Measurements from ENCODE around the gene C4orf50.

Gene C4orf50

DNA sequence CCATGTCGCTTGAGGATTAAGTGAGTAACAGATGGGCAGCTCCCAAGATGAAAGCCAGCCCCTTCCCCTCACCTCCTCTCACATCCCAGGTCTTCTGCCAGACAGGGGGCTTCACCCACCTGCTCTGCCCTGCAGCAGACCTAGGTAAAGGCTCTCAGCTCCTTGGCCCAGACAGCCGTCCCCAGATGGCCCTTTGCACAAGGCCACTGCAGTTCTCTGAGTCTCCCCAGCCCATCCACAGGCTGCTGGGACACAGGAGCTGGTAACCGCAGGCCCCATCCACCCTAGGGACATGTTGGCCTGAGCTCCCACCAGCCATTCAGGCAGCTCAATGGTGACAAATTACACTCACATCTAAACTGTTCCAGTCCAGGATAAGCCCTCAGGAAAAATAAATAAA lies 15.3 kb downstream of the C4orf50 start:
- POLR2A ChIA-PET = no interaction called here
- CTCF ChIA-PET = interaction anchor here (0.9 kb wide), 1 partner anchor 18 kb away, joined by 3 read pairs; no protein-coding TSS in a partner anchor
- DNase-seq (ENCODE audit: extremely low spot score) = no peak
- TF ChIP-seq PKNOX1 (IDR thresholded peaks at IDR 0.05) (no peak), SP1 (IDR thresholded peaks at IDR 0.05) (no peak), FOXM1 (IDR thresholded peaks at IDR 0.05; ENCODE audit: borderline replicate concordance) (no peak), HDGF (IDR thresholded peaks at IDR 0.05; ENCODE audit: borderline replicate concordance) (no peak), FOXK2 (IDR thresholded peaks at IDR 0.05) (no peak), CTBP1 (IDR thresholded peaks at IDR 0.05; ENCODE audit: borderline replicate concordance) (no peak), LEF1 (IDR thresholded peaks at IDR 0.05; ENCODE audit: borderline replicate concordance) (no peak), SUZ12 (IDR thresholded peaks at IDR 0.05) (no peak), ZNF384 (IDR thresholded peaks at IDR 0.05) (no peak), NFRKB (IDR thresholded peaks at IDR 0.05) (no peak)

DNA sequence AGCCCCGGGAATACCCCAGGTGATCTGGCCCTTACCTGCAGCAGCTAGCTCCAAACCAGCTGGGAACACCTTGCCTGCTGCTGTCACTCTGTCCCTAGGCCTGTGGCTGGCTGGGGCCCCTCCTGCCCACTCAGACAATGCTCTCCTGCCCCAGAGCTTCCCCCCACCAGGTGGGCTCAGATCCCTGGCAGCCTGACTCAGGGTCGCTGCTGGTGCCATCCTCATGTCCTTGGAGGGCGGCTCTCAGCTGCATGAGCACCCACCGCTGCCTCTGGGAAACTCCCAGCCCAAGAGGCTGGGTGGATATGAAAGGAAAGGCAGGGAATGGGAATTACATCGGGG lies 15.8 kb downstream of the C4orf50 start:
- POLR2A ChIA-PET = no interaction called here
- TF ChIP-seq ARNT (IDR thresholded peaks at IDR 0.05) = no peak
- no peak for DNase-seq (ENCODE audit: extremely low spot score)
- CTCF ChIA-PET = interaction anchor here (0.9 kb wide), 1 partner anchor 18 kb away, joined by 3 read pairs; no protein-coding TSS in a partner anchor

GRCh38 chr4:6001680-6002491 lies 16.3 kb downstream of the C4orf50 start:
- CTCF ChIA-PET = interaction anchor here (0.9 kb wide), 1 partner anchor 19 kb away, joined by 3 read pairs; no protein-coding TSS in a partner anchor
- POLR2A ChIA-PET = no interaction called here
- TF ChIP-seq FOXM1 (IDR thresholded peaks at IDR 0.05; ENCODE audit: borderline replicate concordance) (no peak), ARNT (IDR thresholded peaks at IDR 0.05) (no peak), CTBP1 (IDR thresholded peaks at IDR 0.05; ENCODE audit: borderline replicate concordance) (no peak), BHLHE40 (IDR thresholded peaks at IDR 0.05; ENCODE audit: borderline replicate concordance) (no peak)
- DNase-seq (ENCODE audit: extremely low spot score) = no peak

GRCh38 chr4:5999830-6000365 lies 18.3 kb downstream of the C4orf50 start:
- ChIA-PET POLR2A (no interaction called here), CTCF (interaction anchor here (0.6 to 3.5 kb wide), 2 partner anchors 88 to 415 kb away, joined by 3 to 43 read pairs; no protein-coding TSS in a partner anchor)
- TF ChIP-seq ELF4 (IDR thresholded peaks at IDR 0.05) (no peak), TARDBP (IDR thresholded peaks at IDR 0.05) (no peak), BHLHE40 (IDR thresholded peaks at IDR 0.05; ENCODE audit: borderline replicate concordance) (no peak), L3MBTL2 (conservative IDR thresholded peaks at IDR 0.05) (no peak), ZNF384 (IDR thresholded peaks at IDR 0.05) (no peak), FOXM1 (IDR thresholded peaks at IDR 0.05; ENCODE audit: borderline replicate concordance) (no peak), CTBP1 (IDR thresholded peaks at IDR 0.05; ENCODE audit: borderline replicate concordance) (no peak), LEF1 (IDR thresholded peaks at IDR 0.05; ENCODE audit: borderline replicate concordance) (no peak), FOXK2 (IDR thresholded peaks at IDR 0.05) (no peak), HDGF (IDR thresholded peaks at IDR 0.05; ENCODE audit: borderline replicate concordance) (no peak), SP1 (IDR thresholded peaks at IDR 0.05) (no peak), ARNT (IDR thresholded peaks at IDR 0.05) (no peak), PKNOX1 (IDR thresholded peaks at IDR 0.05) (no peak), FOXA1 (IDR thresholded peaks at IDR 0.05) (no peak), SUZ12 (IDR thresholded peaks at IDR 0.05) (no peak), NFRKB (IDR thresholded peaks at IDR 0.05) (no peak)
- no peak for DNase-seq (ENCODE audit: extremely low spot score)

- ChIA-PET CTCF (interaction anchor here (0.6 to 3.5 kb wide), 7 partner anchors 11 to 414 kb away, joined by 3 to 43 read pairs (median 4); no protein-coding TSS in a partner anchor), POLR2A (no interaction called here)
- TF ChIP-seq ARNT (IDR thresholded peaks at IDR 0.05) = no peak
- no peak for TF ChIP-seq ELF4 (IDR thresholded peaks at IDR 0.05)
- no peak for TF ChIP-seq HDGF (IDR thresholded peaks at IDR 0.05; ENCODE audit: borderline replicate concordance)
- DNase-seq (ENCODE audit: extremely low spot score) = no peak
Observed at GRCh38 chr4:5999356-5999755, 18.9 kb downstream of the C4orf50 start.

GRCh38 chr4:5998333-5998936 lies 19.8 kb downstream of the C4orf50 start:
- TF ChIP-seq BHLHE40 (IDR thresholded peaks at IDR 0.05; ENCODE audit: borderline replicate concordance) = no peak
- TF ChIP-seq ZNF384 (IDR thresholded peaks at IDR 0.05) = no peak
- no peak for TF ChIP-seq FOXM1 (IDR thresholded peaks at IDR 0.05; ENCODE audit: borderline replicate concordance)
- no peak for TF ChIP-seq TARDBP (IDR thresholded peaks at IDR 0.05)
- no peak for TF ChIP-seq FOXK2 (IDR thresholded peaks at IDR 0.05)
- no peak for TF ChIP-seq HDGF (IDR thresholded peaks at IDR 0.05; ENCODE audit: borderline replicate concordance)
- TF ChIP-seq FOXA1 (IDR thresholded peaks at IDR 0.05) = no peak
- TF ChIP-seq ARNT (IDR thresholded peaks at IDR 0.05) = no peak
- peak; percentile 83 for DNase-seq (ENCODE audit: extremely low spot score)
- POLR2A ChIA-PET = no interaction called here

GRCh38 chr4:5996641-5997040 lies 21.6 kb downstream of the C4orf50 start:
- ChIA-PET POLR2A (no interaction called here), CTCF (interaction anchor here (3.5 kb wide), 1 partner anchor 92 kb away, joined by 43 read pairs; no protein-coding TSS in a partner anchor)
- TF ChIP-seq BHLHE40 (IDR thresholded peaks at IDR 0.05; ENCODE audit: borderline replicate concordance) (no peak), L3MBTL2 (conservative IDR thresholded peaks at IDR 0.05) (no peak), PKNOX1 (IDR thresholded peaks at IDR 0.05) (no peak), SP1 (IDR thresholded peaks at IDR 0.05) (no peak), LEF1 (IDR thresholded peaks at IDR 0.05; ENCODE audit: borderline replicate concordance) (no peak), FOXA1 (IDR thresholded peaks at IDR 0.05) (no peak)
- no peak for DNase-seq (ENCODE audit: extremely low spot score)

More at GRCh38 chr4:5998333-5998936, 19.8 kb downstream of the C4orf50 start:
- CTCF ChIA-PET = interaction anchor here (0.5 to 3.5 kb wide), 24 partner anchors 8 to 696 kb away, joined by 3 to 43 read pairs (median 4); partner anchors contain the start of gene S100P
